Stimulated activated CD4-positive, alpha-beta T cell treated with anti-CD3 and anti-CD28 coated beads, Interleukin-4, amount 100 ng/mL, for 48 hours (primary cell): ENCODE data around the gene FSTL1.

Source experiments
- DNase-seq, 2 donors: peaks; one replicate each; pipeline ENCODE4 v3.0.0-alpha.2; 2020; ENCODE audit warnings: low read depth in 2 of 2

Gene FSTL1, protein sequence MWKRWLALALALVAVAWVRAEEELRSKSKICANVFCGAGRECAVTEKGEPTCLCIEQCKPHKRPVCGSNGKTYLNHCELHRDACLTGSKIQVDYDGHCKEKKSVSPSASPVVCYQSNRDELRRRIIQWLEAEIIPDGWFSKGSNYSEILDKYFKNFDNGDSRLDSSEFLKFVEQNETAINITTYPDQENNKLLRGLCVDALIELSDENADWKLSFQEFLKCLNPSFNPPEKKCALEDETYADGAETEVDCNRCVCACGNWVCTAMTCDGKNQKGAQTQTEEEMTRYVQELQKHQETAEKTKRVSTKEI

DNA sequence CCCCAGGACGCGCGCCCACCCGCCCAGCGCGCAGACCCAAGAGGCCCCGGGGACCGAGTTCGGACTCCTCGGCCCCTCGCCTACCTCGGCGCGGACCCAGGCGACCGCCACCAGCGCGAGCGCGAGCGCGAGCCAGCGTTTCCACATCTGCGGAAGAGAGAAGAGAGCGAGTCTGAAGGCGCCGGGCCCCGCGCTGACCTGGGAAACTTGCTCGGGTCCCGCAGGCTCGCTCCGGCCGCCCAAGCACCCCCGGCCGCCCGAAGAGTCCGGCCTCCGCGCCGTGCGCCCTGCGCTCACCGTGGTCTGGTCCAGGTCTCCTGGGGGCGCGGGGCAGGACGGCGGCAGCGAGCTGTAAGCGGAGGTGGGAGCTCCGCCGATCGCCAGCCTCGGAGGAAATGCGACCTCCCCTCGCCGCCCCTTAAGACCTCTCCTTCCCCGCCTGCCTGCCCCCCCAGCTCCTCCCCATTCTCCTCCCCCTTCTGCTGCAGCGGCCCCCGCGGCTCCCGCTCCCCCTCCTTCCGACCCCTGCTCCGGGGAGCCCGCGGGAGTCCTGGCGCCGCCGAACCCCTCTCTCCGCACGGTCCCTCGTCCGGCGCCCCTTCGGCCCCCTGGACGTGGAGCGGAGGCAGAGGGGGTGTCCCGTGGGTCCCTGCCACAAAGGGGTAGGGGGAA, at the start of gene FSTL1:
FSTL1 (minus strand) TSS at position 393 of the 672 bp plus-strand sequence; CDS start at position 147, 246 bp downstream.
- DNase-seq: no peak

DNA sequence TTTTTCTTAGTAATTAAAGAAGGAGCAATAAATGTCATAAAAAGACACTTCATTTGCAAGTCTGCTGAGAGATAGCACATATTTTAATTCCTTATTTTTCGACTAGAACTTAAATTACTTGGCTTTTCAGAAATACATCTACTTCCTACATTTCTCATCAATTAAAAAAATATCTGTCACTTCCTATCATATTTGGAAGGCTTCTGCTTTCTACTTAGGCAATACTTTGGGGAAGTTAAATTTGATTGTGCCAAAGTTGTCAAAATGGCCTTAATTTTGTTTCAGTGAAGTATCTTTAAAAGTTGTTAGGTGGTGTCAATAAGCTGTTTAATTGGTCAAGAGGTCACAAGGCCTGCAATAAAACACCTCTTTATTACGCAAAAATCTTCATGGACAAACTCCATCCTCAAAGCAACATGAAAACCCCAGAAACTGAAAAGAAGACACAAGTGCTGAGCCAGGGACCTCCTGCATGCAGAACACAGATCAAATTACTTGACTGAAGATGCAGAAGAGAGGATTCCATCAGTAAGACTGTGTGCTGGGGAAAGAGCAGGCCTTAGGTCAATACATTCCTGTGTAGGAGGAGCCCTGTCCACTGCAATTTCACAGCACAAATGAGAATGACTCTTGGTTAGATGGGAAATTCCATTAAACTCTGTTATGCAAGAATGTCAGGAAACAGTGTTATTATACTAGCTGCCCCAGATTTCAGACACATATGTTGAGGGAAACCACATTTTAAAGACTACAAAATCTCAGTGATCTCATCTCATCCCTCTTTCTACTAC, 48.0 kb upstream of the FSTL1 start:
- no peak for DNase-seq

DNA sequence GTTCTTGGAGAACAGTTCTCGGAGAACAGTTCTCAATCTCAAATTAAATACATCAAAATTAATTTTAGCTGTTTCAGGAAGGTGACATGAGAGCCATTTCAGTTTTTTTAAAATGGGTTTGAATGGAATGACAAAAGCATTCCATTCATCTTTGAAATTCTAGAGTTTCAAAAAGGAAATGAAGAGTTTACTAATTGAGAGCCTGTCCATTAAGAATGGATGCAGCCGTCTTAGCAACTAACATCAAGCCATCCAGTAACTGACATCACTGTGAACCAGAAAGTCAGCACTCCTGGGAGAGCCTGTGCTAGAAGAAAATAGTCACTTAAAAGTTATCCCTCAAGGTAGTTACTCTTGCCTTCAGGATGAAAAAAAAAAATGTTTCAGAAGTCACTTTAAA, 47.0 kb upstream of the FSTL1 start:
- no peak for DNase-seq

DNA sequence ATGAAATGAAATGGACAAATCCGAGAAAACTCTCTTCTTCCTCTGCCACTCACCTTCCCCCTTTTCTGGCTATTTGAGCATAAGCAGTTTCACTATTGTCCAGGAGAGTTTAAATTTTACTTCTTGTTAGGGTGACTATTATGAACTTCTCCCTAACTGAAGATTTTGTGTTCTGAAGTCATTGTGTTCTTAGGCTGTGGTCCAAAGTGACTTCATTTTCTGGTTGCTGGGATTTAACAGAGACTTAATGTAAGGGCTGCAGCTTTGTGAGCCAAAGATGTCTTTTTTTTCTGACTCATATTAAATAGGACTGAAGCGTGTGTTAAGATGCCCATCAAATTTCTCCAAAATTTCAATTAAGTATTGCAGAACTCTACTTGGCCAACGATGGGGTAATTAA, 46.5 kb upstream of the FSTL1 start:
- no peak for DNase-seq

DNA sequence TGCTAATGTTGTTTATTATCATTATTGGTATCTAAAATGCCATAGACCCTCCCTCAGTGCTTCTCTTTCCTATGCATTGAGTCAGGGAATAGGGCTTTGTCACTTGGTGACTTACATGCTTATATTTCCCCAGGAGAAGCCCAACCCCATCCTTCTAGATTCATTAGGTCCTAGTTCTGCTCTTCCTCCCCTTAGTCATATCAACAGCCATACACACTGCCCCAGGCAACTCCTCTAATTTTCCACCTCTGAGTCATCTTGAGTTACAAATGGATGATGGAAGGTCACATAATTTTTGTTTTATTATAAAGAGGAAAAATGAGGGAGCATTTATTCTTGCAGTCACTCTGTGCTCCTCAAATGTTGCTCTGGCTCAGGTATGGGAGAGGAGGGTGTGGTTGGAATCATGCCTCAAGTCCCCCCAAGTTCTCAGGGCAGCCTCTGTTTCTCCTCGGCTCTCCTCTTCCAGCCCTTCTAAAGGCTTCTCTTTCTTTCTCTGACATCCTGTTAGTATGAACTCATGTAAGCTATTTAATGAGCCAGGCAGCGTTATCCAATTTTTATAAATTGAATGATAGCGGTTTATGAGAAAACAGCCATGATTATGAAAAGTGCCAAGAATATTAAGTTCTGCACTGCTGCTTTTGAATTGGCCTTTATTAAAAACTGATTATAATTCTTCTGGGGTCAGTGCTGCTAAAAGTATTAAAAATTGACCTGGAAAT, 45.6 kb upstream of the FSTL1 start:
- DNase-seq: no peak

DNA sequence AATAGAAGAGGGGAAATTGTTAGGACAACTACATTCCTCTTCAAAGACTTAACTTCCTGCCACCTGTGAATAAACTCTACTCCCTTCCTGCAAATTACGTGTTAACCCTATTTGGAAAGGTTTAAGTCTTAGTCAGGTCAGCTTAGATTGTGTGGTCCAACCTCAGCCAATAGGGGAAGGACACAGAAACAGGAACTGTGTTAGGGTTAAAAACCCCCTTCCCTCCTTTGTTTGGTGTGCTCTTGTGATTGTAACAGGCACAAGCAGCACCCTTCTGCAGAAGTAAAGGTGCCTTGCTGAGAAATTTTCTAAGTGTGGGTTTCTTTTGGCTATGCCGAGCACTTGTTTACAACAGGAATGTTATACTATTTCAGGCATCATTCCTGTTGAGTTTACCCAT, 45.0 kb upstream of the FSTL1 start:
- no peak for DNase-seq

DNA sequence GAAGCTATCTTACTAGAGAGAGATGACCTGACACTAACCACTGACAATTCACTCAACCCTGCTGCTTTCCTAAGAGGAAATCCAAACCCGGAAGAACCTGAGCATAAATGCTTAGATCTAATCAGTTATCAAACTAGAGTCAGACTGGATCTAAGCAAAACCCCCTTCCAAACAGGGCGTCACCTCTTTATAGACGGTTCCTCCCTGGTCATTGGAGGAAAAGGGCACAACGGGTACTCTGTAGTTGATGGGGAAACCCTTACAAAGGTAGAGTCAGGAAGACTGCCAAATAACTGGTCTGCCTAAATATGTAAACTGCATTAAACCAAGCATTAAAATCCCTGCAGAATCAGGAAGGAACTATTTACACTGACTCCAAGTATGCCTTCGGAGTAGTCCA, 41.3 kb upstream of the FSTL1 start:
- DNase-seq: no peak

DNA sequence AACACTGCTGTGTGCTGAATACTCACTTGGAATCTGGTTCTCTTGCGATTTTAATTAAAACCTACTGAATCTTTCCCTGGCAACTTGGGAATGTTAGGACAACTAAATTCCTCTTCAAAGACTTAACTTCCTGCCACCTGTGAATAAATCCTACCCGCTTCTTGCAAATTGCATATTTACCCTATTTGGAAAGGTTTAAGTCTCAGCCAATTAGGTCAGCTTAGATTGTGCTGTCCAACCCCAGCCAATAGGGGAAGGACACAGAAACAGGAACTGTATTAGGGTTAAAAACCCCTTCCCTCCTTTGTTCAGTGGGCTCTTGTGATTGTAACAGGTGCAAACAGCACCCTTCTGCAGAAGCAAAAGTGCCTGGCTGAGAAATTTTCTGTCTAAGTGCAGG, 38.6 kb upstream of the FSTL1 start:
- no peak for DNase-seq

DNA sequence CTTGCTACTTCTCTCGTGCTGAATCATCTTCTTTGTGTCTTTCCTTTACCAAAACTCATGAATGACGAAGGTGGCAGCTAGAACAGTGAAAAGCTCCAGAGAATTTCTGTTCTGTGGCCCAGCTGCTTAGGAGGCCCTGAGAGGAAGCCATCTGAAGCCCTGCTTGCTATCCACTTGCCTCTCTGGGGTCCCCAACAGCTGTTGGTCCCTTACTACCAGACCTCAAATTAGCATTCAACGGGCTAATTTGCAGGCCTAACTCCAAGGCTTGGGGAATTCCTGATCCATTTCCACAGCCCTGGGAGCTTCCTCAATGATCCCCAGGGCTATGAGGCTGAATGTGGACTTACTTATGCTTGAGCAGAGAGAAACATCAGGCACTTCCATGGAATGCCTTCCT, 37.5 kb upstream of the FSTL1 start:
- no peak for DNase-seq

DNA sequence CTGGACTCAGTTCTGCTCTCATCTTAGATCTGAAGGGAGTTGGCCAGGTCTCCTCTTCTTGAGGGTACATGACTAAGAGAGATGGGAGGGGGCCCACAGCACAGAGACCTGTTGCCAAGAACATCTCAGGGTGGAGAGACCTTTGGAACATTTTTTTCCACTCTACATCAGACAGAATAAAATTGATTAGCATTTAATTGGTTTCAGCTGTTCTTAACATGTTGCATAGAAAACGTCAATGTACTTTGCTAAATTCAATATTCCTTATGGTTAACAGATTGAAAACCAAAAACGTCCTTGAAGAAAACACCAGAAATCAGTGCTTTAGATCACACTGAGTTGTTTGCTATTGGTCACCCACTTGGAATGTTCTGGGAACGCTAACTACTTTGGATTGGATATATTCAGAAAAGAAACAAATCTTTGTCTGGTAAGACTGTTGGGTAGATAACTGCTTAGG, 36.4 kb upstream of the FSTL1 start:
- no peak for DNase-seq

DNA sequence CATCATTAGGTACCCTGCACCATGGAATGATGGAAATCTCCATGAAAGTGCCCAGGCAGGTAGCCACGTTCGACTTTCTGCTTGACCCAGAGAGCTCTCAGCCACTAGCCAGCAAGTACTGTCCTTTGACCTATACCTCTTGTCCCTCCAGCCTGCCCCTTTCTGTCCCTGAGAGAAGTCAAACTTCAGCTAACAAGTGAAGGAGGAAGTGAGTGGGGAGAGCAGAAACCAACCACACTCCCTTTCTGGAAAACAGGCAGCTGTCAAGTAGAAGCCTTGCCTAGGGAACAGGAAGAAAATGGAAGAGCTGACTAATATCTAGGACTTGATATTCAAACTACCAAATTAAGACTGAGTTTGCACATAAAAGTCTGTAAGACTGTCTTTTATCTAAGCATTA, 30.3 kb upstream of the FSTL1 start:
- no peak for DNase-seq

DNA sequence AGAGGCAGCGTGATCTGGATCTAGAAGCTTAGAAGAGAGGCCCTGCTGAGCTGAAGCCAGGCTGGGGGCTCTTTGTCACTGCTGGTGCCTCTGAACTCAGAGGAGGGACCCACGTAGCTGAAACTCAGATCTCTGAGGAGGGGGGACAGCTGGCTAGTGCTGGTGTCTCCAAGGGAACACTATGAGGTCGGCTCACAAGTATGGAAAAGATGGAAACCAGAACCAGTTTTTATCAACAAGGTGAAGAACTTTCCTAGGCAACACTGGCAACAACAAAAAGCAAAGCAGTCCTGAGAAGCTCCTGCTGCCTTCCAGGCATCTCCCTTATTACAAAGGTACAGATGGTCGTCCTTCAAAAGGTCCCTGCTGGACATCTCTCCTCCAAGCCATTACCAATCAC, 27.0 kb upstream of the FSTL1 start:
- no peak for DNase-seq

DNA sequence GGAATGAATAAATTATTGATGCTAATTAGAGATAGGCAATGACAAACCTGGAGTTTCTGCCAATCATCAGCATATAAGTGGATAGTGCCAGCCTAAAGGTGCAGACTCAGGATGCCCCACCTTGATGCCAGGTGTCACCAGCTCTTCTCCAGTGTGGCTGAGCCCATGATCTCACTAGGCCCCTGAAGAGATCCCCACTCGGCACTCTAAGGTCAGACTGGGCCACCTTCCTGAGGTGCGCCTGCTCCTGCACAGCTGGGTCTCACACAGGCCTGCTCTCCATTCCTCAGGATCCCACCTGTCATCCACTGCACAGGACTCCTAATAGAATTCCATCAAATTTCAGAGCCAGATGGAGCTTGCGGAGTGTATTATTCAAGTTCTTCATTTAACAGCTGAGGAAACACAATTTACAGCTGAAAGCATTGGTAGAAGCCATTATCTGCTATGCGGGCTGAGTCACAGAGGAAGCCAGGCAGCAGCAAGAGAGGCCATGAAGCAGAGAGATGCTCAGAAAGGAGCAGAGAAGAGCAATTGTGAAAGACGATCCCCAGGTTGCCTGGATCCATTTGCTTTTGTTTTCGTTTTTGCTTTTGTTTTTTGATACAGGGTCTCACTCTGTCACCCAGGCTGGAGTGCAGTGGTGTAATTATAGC, 25.1 kb upstream of the FSTL1 start:
- DNase-seq: no peak

DNA sequence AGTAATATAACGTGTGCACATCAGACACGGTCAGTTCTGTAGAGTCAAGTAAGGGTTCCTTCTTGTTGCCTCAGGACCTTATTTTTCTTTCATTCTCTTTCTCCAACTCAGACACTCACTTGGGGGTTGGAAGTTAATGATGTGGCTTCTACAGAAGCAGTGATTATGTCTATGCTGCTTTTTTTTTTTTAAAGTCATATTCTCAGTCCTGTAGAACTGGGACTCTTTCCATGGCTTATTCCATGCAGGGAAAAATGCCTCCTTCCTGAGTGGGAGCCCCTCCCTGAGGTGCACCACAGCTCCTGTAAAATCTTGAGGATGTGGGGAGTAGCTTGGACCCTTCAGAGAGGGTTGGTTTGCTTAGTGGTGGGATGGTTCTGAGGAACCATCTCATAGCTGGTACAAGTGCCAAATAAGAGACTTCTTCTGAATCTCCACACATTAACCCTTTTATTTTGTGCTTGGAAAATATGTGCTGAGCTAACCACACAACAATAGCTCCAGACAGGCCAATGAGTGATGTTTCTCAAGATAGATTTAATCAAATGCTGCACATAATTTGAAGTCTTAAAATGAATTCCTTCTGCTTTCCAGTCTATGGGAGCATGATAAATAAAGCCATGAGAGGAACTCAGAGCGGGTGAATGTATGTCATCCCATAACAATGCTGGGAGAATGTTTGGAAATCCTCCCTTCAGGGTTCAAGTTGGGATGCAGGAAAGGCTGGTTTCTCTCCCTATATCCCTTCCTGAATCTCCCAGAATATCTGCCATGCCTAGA, 23.3 kb upstream of the FSTL1 start:
- no peak for DNase-seq

DNA sequence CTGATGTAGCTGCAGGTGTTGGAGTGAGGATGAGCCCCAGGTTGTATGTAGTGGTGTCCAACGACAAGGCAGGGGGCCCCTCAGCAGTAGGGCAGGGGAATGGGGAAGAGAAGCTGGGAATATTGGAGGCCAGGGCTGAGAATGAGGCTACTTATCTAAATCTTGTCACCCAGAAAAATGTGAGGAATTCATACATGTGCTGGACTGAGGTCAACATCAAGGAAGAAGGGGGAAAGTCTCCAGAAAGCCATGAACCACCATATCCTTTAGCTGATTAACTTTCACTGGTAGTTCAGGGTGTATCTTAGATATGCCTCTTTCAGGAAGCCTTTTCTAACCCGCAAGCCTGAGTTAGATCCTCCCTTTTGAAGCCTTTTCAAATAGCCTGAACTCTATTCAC, 22.6 kb upstream of the FSTL1 start:
- no peak for DNase-seq

DNA sequence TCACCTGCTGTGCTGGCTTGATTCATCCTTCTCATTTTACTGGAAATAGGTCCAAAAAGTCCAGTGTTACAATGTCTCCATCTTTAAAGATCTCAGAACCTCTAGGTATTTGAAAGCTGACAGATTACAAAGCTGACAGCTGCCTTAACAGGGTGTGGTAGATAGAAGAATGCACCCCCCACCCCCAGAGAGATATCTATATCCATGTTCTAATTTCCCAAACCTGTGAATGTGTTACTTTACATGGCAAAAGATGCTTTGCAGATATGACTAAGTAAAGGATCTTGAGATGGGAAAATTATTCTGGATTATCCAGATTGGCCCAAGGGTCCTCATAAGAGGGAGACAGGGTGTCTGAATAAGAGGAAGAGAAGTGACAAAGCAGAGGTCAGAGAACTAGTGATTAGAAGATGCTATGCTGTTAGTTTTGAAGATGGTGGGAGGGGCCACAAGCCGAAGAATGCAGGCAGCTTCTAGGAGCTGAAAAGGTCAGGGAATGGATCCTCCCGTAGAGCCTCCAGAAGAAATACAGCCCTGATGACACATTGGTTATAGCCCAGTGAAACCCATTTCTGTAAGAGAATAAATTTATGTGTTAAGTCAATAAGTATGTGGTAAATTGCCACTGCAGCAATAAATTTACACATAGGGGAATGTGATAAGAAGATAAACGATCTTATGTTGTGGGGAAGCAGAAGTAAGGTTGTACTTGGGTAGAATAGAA, 21.5 kb upstream of the FSTL1 start:
- DNase-seq: no peak

DNA sequence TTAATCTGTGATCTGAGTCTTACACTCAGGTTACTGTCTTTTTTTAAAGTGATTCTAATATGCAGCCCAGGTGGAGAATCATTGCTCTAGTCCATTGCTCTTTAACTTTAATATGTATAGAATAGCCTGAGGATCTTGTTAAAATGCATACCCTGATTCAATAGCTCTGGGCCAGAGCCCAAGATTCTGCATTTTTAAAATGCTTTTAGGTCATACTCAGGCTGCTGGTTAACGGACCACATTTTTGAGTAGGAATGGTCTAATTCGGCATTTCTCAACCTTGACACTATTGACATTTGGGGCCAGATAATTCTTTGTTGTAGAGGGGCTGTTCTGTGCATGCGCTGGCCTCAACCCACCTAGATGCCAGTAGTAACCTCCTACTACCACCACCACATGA, 20.9 kb upstream of the FSTL1 start:
- no peak for DNase-seq

DNA sequence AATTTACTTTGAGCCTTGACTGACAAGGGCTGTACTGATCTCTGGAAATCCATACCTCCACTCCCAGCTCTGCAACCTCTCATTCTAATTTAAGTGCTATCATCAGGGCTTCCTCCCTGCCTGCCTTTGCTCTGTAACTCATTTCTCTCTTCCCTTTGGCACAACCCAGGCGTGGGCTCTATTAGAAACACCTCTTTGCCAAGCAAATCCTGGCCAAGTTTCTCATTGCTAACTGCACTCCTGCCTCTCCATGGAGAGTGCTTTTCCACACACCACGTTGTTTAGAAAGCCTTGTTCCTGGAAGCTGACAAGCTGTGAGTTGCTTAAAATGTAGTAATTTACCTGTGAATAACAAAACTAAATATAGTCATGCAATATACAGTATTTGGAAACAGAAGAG, 20.1 kb upstream of the FSTL1 start:
- DNase-seq: no peak

DNA sequence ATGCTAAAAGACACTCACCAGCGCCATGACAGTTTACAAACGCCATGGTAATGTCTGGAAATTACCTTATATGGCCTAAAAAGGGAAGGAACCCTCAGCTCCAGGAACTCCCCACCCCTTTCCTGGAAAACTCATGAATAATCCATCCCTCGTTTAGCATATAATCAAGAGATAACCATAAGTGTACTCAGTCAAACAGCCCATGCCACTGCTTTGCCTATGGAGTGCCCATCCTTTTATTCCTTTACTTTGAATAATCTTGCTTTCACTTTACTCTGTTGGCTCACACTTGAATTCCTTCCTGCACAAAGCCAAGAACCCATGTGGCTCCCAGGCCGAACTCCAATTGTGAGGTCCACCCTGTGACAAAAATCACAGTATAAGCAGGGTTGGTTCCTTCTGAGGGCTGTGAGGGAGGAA, 19.1 kb upstream of the FSTL1 start:
- DNase-seq: no peak

DNA sequence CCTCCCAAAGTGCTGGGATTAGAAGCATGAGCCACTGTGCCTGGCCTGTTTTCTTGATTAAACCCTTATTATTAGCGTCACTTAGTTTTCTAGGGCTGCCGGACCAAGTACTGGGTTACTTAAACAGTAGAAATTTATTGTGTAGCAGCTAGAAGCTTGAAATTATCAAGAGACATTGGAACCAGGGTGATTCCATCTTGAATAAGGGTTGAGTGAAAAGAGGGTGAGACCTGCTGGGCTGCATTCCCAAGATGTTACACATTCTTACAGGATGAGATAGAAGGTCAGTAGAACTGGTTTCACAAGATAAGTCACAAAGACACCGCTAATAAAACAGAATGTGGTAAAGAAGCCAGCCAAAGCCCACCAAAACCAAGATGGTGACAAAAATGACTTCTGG, 18.6 kb upstream of the FSTL1 start:
- no peak for DNase-seq
